GM12878 (cell line): ENCODE measurements around the gene UIMC1. TPM values are rescaled to one million over a fixed set of nuclear protein-coding genes. Genes with fewer than 3 reads are reported as not detected.

Source experiments
- ATAC-seq: fragments of 200-7000 bp; cut with Tn5 transposase; 3 replicates; pipeline ENCODE4 v1.9.1; 2020; ENCODE audit warnings: mild to moderate bottlenecking, moderate library complexity
- BruUV-seq: library from RNA; stranded (reverse); fragments of 400-500 nt; replicated peaks from 2 replicates; lab custom pipeline; 2021; lab: Mats Ljungman, UMichigan
- CTCF ChIA-PET: fragments of 300-600 bp; sonication (Branson Sonifier 250); formaldehyde crosslinking; extraction: SDS; loops from one replicate; lab custom pipeline; 2021; ENCODE audit warnings: inconsistent platforms; lab: Yijun Ruan, JAX
- POLR2A ChIA-PET: fragments of 350-600 bp; formaldehyde crosslinking; extraction: SDS; loops from one replicate; lab custom pipeline; 2021; ENCODE audit warnings: inconsistent platforms; lab: Charles Lee
- RAD21 ChIA-PET: fragments of 300-600 bp; sonication (Branson Sonifier 250); formaldehyde crosslinking; loops from one replicate; lab custom pipeline; 2023; ENCODE audit warnings: antibody characterized with exemption; ENCODE audit not compliant: unreplicated experiment; lab: Charles Lee
- SMC1A ChIA-PET: fragments of 300-600 bp; sonication (Branson Sonifier 250); formaldehyde crosslinking; loops from one replicate; lab custom pipeline; 2023; ENCODE audit not compliant: unreplicated experiment, uncharacterized antibody; lab: Charles Lee
- DNase-seq: peaks from one replicate; pipeline ENCODE4 v3.0.0-alpha.2; 2011; ENCODE audit warnings: low read depth, low spot score
- FAIRE-seq: peaks from 3 replicates; lab custom pipeline; 2011; peaks lifted over from hg19 to GRCh38; lab: Jason Lieb, UNC
- H2AFZ ChIP-seq: 2 replicates; pipeline ENCODE4 v1.6.0; 2011; ENCODE audit warnings: low read depth, low read length, control low read depth; ENCODE audit not compliant: control insufficient read depth
- H3K27ac ChIP-seq: 2 replicates; pipeline ENCODE4 v1.5.1; 2011; ENCODE audit warnings: control low read depth; ENCODE audit not compliant: control insufficient read depth, insufficient read depth
- H3K27me3 ChIP-seq, 2 experiments: replicated peaks in 1 of 2; 2 replicates each; pipeline versions ENCODE4 v1.6.0 to v1.6.1; 2011; ENCODE audit warnings: low read length in 1 of 2; ENCODE audit not compliant: control insufficient read depth in 2 of 2, insufficient read depth in 2 of 2
- H3K36me3 ChIP-seq, 2 experiments: 2 replicates each; pipeline ENCODE4 v1.5.1; 2011; ENCODE audit warnings: low read length in 1 of 2; ENCODE audit not compliant: control insufficient read depth in 2 of 2, insufficient read depth in 2 of 2
- H3K4me1 ChIP-seq: 2 replicates; pipeline ENCODE4 v1.6.1; 2011; ENCODE audit warnings: mild to moderate bottlenecking, low read length, moderate library complexity, mixed read lengths; ENCODE audit not compliant: control insufficient read depth, insufficient read depth
- H3K4me2 ChIP-seq: 2 replicates; pipeline ENCODE4 v1.6.0; 2011; ENCODE audit warnings: control low read depth; ENCODE audit not compliant: control insufficient read depth, insufficient read depth
- H3K4me3 ChIP-seq: fragments of 200-600 bp; sonication (generic); 2 replicates; pipeline ENCODE4 v1.5.1; 2016
- H3K79me2 ChIP-seq: 2 replicates; pipeline ENCODE4 v1.6.0; 2011; ENCODE audit warnings: low read length; ENCODE audit not compliant: control insufficient read depth, insufficient read depth
- H3K9ac ChIP-seq: 2 replicates; pipeline ENCODE4 v1.8.0; 2011; ENCODE audit warnings: low read length, control low read depth, mixed read lengths; ENCODE audit not compliant: control insufficient read depth, insufficient read depth
- H3K9me3 ChIP-seq: replicated peaks from 3 replicates; pipeline ENCODE4 v1.5.1; 2011; ENCODE audit warnings: mild to moderate bottlenecking, low read length; ENCODE audit not compliant: control insufficient read depth, insufficient read depth
- H4K20me1 ChIP-seq: 2 replicates; pipeline ENCODE4 v1.6.0; 2011; ENCODE audit not compliant: control insufficient read depth, insufficient read depth
- ASH2L ChIP-seq: fragments of 300-600, 200-600 bp; sonication (generic); IDR thresholded peaks from 2 replicates; pipeline ENCODE4 v1.6.1; 2017; ENCODE audit warnings: low read depth, mild to moderate bottlenecking, borderline replicate concordance
- CREB1 ChIP-seq: IDR thresholded peaks from 2 replicates; pipeline ENCODE4 v1.6.1; 2012; ENCODE audit warnings: low read depth, mild to moderate bottlenecking, inconsistent platforms
- CREM ChIP-seq: IDR thresholded peaks from 2 replicates; pipeline ENCODE4 v1.6.1; 2014; ENCODE audit warnings: antibody characterized with exemption, low read depth
- EP300 ChIP-seq, 2 experiments: fragments of 150-350 bp in 1 of 2; IDR thresholded peaks; 2 replicates each; pipeline ENCODE4 v1.6.1; 2011 to 2012; ENCODE audit warnings: low read depth in 2 of 2, low read length in 2 of 2, borderline replicate concordance in 1 of 2, improper control_type of control experiment in 1 of 2, inconsistent platforms in 1 of 2; ENCODE audit not compliant: control insufficient read depth in 1 of 2
- JUNB ChIP-seq: IDR thresholded peaks from 2 replicates; pipeline ENCODE4 v1.6.1; 2016; ENCODE audit warnings: antibody characterized with exemption, mild to moderate bottlenecking
- MEF2A ChIP-seq: IDR thresholded peaks from 2 replicates; pipeline ENCODE4 v1.6.1; 2011; ENCODE audit warnings: low read depth, mild to moderate bottlenecking, low read length, moderate library complexity; ENCODE audit not compliant: insufficient read depth
- MEF2B ChIP-seq: fragments of 450-650 bp; IDR thresholded peaks from 2 replicates; pipeline ENCODE4 v1.6.1; 2018; ENCODE audit warnings: mild to moderate bottlenecking, moderate library complexity; ENCODE audit not compliant: partially characterized antibody, poor library complexity, severe bottlenecking
- MTA2 ChIP-seq: fragments of 450-650 bp; IDR thresholded peaks from 2 replicates; pipeline ENCODE4 v1.6.1; 2016; ENCODE audit warnings: low read depth, mild to moderate bottlenecking, moderate library complexity
- NR2C2 ChIP-seq: IDR thresholded peaks from 2 replicates; pipeline ENCODE4 v1.6.1; 2011; ENCODE audit warnings: borderline replicate concordance, low read depth; ENCODE audit not compliant: control insufficient read depth, insufficient read length
- POU2F2 ChIP-seq: IDR thresholded peaks from 3 replicates; pipeline ENCODE4 v1.6.1; 2011; ENCODE audit warnings: low read depth, mild to moderate bottlenecking, low read length, borderline replicate concordance
- RUNX3 ChIP-seq: IDR thresholded peaks from 2 replicates; pipeline ENCODE4 v1.6.1; 2012; ENCODE audit warnings: low read length, inconsistent platforms
- SPI1 ChIP-seq: IDR thresholded peaks from 2 replicates; pipeline ENCODE4 v1.6.1; 2011; ENCODE audit warnings: low read depth, mild to moderate bottlenecking, low read length, moderate library complexity, borderline replicate concordance; ENCODE audit not compliant: insufficient read depth
- SRF ChIP-seq, 2 experiments: IDR thresholded peaks; 2 replicates each; pipeline ENCODE4 v1.6.1; 2011; ENCODE audit warnings: low read depth in 2 of 2, low read length in 2 of 2, mild to moderate bottlenecking in 1 of 2, moderate library complexity in 1 of 2
- TCF12 ChIP-seq: IDR thresholded peaks from 2 replicates; pipeline ENCODE4 v1.6.1; 2011; ENCODE audit warnings: low read depth, mild to moderate bottlenecking, low read length
- ZNF384 ChIP-seq: IDR thresholded peaks from 2 replicates; pipeline ENCODE4 v1.6.1; 2012; ENCODE audit warnings: low read depth, mild to moderate bottlenecking, low read length, improper control_type of control experiment, borderline replicate concordance
- WGBS: methylation state at CpG from one replicate; pipeline ENCODE4 v1.1.6; 2016; ENCODE audit warnings: low lambda C conversion rate; ENCODE audit not compliant: insufficient replicate concordance, insufficient coverage; ENCODE audit errors: missing lambda C conversion rate; 5-methylcytosine and 5-hydroxymethylcytosine counted together
- in situ Hi-C: fragments of 300-500 bp; cut with MboI; formaldehyde crosslinking; loops from 9 replicates; pipeline ENCODE4 v1.14.3; 2018; ENCODE audit warnings: mixed read lengths
- intact Hi-C: fragments of 100-400 bp; cut with micrococcal nuclease; formaldehyde crosslinking; loops from one replicate; pipeline ENCODE4 v1.14.2; 2022; ENCODE audit not compliant: unreplicated experiment
- polyA plus RNA-seq, 11 experiments: library from polyadenylated mRNA; depleted of rRNA in 4 of 11; unstranded in 6 of 11; stranded (reverse) in 5 of 11; fragments of >200 nt; fragmentation: Nextera tagmentation in 4 of 11; fragmentation: Illumina TruSeq in 1 of 11; extraction: Ambion mirVana in 4 of 11; extraction: Trizol in 1 of 11; gene quantifications; 1 replicate in 1 of 11; 2 replicates in 10 of 11; pipeline versions ENCODE4 v1.2.1 to v1.2.3, GENCODE V29; 2011 to 2016; ENCODE audit warnings: inconsistent platforms in 2 of 11, missing spikeins in 2 of 11, low read depth in 1 of 11
- total RNA-seq, 4 experiments: library from RNA; depleted of rRNA in 3 of 4; stranded (reverse); fragments of >200 nt in 3 of 4; fragmentation: Illumina TruSeq in 1 of 4; extraction: Trizol in 1 of 4; gene quantifications; 2 replicates each; pipeline versions ENCODE4 v1.2.1 to v1.2.3, GENCODE V29; 2013 to 2021
- TF ChIP-seq, protein P1 (sequence below): fragments of 450-650 bp; IDR thresholded peaks from 2 replicates; pipeline ENCODE4 v1.6.1; 2017; ENCODE audit warnings: low read depth, mild to moderate bottlenecking, moderate library complexity
- TF ChIP-seq, protein P2 (sequence below): IDR thresholded peaks from 2 replicates; pipeline ENCODE4 v1.6.1; 2012; ENCODE audit warnings: low read length, inconsistent platforms

Gene UIMC1
- total and polyA plus RNA-seq, 10 of the 15 experiments (the other 5 are each of a cell fraction or from before 2014, with no cell fraction given) = 16.2 to 51.4 (median 32.7) TPM

- Histone ChIP-seq H3K4me3 (0 out of 2 replicates have a peak overlapping the region, but pooled peaks have one; percentile 6), H3K27ac (peak overlapping the region; percentile 89), H3K4me2 (peak overlapping the region; percentile 49), H3K9ac (peak overlapping the region; percentile 24), H2AFZ (no peak overlapping the region), H3K4me1 (peaks cover 40% of the 10 kb centered on the region), H4K20me1 (no peaks in the 10 kb centered on the region; the same call in 1 of the 2 replicates), H3K36me3 (no peaks in the 10 kb centered on the region), H3K79me2 (peaks cover 93% of the 10 kb centered on the region), H3K9me3 (no peaks in the 10 kb centered on the region; the same call in 2 of the 3 replicates), H3K27me3 (no peaks in the 10 kb centered on the region)
- in situ Hi-C loops (no loop called here), intact Hi-C loops (no loop called here)
- TF ChIP-seq NR2C2 (no peak), ZNF384 (0 out of 2 replicates have a peak, but pooled peaks have one; percentile 32), POU2F2 (no peak), TCF12 (no peak), ASH2L (no peak), CREM (no peak), MTA2 (0 out of 2 replicates have a peak, but pooled peaks have one; percentile 31), EP300 (IDR thresholded peaks at IDR 0.05; ENCODE audit: borderline replicate concordance in 1 of 2, control insufficient read depth in 1 of 2, low read depth in 2 of 2, low read length in 2 of 2) (0 out of 4 replicates have a peak, but pooled peaks of 1 of the 2 experiments have one; percentile 44), RUNX3 (peak; percentile 64), JUNB (peak; percentile 7; the same call in 1 of the 2 replicates), SRF (IDR thresholded peaks at IDR 0.05; ENCODE audit: low read depth in 2 of 2, low read length in 2 of 2) (0 out of 4 replicates have a peak, but pooled peaks of 1 of the 2 experiments have one; percentile 43), MEF2A (0 out of 2 replicates have a peak, but pooled peaks have one; percentile 38), CREB1 (peak; percentile 59; the same call in 1 of the 2 replicates), MEF2B (peak; percentile 59), SPI1 (peak; percentile 47; the same call in 1 of the 2 replicates)
- TF ChIP-seq, protein P1, sequence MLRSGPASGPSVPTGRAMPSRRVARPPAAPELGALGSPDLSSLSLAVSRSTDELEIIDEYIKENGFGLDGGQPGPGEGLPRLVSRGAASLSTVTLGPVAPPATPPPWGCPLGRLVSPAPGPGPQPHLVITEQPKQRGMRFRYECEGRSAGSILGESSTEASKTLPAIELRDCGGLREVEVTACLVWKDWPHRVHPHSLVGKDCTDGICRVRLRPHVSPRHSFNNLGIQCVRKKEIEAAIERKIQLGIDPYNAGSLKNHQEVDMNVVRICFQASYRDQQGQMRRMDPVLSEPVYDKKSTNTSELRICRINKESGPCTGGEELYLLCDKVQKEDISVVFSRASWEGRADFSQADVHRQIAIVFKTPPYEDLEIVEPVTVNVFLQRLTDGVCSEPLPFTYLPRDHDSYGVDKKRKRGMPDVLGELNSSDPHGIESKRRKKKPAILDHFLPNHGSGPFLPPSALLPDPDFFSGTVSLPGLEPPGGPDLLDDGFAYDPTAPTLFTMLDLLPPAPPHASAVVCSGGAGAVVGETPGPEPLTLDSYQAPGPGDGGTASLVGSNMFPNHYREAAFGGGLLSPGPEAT = 0 out of 2 replicates have a peak, but pooled peaks have one; percentile 21
- TF ChIP-seq, protein P2, sequence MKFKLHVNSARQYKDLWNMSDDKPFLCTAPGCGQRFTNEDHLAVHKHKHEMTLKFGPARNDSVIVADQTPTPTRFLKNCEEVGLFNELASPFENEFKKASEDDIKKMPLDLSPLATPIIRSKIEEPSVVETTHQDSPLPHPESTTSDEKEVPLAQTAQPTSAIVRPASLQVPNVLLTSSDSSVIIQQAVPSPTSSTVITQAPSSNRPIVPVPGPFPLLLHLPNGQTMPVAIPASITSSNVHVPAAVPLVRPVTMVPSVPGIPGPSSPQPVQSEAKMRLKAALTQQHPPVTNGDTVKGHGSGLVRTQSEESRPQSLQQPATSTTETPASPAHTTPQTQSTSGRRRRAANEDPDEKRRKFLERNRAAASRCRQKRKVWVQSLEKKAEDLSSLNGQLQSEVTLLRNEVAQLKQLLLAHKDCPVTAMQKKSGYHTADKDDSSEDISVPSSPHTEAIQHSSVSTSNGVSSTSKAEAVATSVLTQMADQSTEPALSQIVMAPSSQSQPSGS = 0 out of 2 replicates have a peak, but pooled peaks have one; percentile 27
- ChIA-PET CTCF (interaction anchor here (0.8 to 4.0 kb wide), 6 partner anchors 9 to 336 kb away, joined by 3 to 40 read pairs (median 4); partner anchors contain the start of gene UIMC1), POLR2A (interaction anchor here (0.7 to 1.7 kb wide), 6 partner anchors 8 to 64 kb away, joined by 3 to 17 read pairs (median 6); partner anchors contain the start of gene UIMC1), RAD21 (interaction anchor here (0.7 to 2.1 kb wide), 7 partner anchors 9 to 335 kb away, joined by 3 to 8 read pairs (median 4); partner anchors contain the start of genes UIMC1 and ZNF346), SMC1A (interaction anchor here (0.5 to 3.5 kb wide), 3 partner anchors 9 to 32 kb away, joined by 3 to 30 read pairs (median 3); no protein-coding TSS in a partner anchor)
- 17% methylated on average over 4 of the region's 4 CpGs for WGBS
- FAIRE-seq (peak; percentile 18), ATAC-seq (peak; percentile 59), DNase-seq (peak; percentile 48)
- no TSS peak for BruUV-seq
Observed at GRCh38 chr5:176995896-176996767, 10.4 kb downstream of the UIMC1 start.
